NCI-H1105 treated with DMSO at 0.1 percent for 48 hours (cell line): Measurements from ENCODE around the gene S100A5.
A peak's percentile ranks its signal among the peaks of the same experiment; 100 is the strongest.
"Not testable (repeated sequence)": the region's sequence is repeated elsewhere in the genome, so short reads cannot be mapped to it uniquely, and the experiment has no call there.

Experiments
- DNase-seq: peaks from one replicate; lab custom pipeline; 2025; lab: John Stamatoyannopoulos, UW

The S100A5 gene, protein sequence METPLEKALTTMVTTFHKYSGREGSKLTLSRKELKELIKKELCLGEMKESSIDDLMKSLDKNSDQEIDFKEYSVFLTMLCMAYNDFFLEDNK

DNA sequence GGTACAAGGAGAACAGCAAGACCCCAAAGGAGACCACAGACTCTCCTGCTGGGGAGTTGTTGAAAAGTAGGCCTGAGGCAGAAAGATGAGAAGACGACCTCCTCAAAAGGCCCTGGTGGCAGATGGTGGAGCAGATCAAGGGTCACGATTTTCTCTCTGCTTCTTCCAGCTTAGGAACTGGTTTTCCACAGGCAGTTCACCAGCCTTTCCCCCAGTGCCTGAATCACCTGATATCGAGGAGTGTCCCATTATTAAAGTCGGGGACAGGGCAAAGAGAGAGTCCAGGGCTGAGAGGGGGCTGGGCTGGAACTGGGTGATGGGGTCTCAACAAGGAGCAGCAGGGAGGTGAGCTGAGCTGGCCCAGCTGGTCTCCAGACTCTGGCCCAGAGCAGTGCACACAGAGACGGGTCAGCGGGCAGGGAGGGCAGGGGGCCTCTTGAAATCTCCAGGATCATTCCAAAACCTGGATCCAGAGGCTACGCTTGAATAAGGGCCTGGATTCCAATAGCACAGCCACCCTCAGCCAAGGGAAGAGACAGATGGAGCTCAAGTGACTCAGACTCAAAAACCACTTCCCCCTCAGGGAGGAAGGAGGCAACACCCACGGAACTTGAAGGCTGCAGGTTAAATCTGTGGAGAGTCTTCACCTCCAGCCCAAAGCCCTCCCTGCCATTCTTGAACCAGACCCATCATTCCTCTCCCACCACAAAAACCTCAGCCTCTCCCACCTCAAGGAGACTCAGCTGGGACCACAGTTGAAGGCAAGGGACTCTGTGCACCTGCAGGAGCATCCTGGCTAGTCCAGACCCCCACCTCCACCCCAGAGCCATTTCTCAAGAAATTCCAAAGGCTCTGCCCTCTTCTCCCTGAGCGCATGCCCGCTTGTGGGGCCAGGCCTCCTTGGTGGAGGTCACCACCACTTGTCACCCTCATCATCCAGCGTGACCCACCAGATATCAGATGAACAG is at the start of gene S100A5:
Gene S100A5, minus strand, starts transcription at position 541 of the 968 bp plus-strand sequence. CDS start 743 bp downstream, outside the sequence.
- no peak for DNase-seq

DNA sequence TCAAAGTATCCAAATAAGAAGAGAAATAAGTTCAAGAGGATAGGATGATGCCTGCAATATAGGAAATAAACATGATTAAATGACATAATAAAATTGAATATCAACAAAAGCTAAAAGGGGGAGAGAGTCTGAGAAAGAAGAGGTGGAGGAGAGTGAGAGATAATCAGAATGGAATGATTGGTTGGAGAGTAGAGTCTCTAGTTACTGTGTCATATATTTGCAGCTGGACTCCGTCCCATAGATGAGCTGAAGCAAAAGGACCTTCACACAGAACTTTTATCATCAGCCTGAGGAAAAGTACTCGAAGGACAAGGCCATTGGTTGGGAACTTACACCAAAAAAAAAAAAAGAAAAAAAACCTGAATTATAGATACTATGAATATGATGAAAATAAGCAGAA is 47.7 kb upstream of the S100A5 start:
- no peak for DNase-seq

DNA sequence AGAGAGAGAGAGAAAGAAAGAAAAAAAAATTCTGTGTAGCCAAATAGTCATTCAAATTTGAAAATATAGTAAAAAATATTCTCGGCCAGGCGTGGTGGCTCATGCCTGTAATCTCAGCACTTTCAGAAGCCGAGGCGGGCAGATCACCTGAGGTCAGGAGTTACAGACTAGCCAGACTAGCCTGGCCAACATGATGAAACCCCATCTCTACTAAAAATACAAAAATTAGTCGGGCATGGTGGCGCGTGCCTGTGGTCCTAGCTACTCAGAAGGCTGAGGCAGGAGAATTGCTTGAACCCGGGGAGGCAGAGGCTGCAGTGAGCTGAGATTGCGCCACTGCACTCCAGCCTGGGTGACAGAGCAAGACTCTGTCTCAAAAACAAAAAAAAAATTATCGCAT is 47.3 kb upstream of the S100A5 start:
- DNase-seq, result not testable (repeated sequence)

DNA sequence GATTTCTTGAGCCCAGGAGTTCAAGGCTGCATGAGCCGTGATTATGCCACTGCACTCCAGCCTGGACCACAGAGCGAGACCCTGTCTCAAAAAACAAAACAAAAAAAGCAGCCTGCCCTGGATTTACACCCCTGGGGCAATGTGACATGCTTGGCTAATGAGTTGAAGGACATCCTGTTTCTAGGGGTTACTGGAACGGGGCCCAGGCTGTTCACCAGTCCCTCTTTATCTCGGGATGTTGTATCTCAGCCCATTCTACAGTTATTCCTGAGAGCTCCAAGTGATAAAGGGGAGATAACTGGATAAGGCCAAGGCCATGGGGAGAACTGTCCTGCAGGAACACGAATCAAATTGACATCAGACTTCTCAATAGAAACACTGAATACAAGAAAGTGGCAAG is 46.6 kb upstream of the S100A5 start:
- no peak for DNase-seq

DNA sequence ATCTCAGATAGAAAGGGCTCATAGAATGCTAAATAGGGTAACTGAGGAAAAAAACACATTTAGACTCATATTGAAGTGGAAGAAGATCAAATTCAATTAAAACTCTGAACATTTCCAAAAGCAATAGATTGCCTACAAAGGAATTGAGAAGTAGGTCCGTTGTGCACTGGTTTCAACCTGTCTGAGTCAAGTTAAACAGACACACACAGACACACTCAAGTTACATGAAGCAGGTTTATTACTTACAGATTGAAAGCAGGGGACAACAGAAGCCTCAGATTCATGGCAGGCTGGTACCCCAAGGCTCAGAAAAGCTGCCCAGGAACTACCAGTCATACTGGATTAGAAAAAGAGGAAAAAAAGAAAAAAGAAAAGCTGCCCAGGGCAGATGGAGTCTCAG is 45.6 kb upstream of the S100A5 start:
- no peak for DNase-seq

DNA sequence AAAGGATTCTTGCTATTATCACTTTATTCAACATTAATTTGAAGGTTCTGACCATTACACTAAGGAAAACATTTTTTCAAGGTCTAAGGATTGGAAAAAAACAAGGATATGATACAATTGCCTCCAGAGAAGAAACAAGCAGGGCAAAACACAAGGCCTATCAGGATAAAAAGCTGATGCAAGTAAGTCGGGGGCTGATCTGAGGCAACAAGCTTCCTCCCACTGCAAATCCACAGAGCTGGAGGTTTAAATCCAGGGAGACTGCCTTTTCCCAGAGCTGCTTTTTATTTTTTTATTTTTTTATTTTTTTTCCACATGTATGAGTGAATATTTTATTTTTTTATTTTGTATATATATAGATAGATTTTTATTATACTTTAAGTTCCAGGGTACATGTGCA is 44.3 kb upstream of the S100A5 start:
- DNase-seq, result no peak

DNA sequence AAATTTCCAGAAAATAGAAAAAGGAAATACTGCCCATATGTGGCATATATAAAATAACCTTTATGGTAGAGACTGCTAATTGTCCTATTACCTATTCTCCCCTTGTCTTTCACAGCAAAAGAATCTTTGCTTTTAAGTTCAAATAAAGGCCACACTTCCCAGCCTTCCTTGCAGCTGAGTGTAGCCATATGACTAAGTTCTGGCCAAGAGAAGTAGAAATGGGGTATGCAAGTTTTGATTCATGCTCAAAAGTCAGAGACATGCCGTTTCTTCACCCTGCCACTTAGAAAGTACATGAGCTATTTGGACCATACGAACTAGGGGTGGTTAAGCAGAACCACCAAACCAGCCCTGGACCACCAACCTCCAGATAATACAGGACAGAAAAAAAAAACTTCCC is 43.2 kb upstream of the S100A5 start:
- no peak for DNase-seq

DNA sequence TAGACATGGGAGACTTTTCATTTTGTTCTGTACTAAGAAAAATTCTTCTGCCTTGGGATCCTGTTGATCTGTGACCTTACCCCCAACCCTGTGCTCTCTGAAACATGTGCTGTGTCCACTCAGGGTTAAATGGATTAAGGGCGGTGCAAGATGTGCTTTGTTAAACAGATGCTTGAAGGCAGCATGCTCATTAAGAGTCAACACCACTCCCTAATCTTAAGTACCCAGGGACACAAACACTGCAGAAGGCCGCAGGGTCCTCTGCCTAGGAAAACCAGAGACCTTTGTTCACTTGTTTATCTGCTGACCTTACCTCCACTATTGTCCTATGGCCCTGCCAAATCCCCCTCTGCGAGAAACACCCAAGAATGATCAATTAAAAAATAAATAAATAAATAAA is 42.8 kb upstream of the S100A5 start:
- DNase-seq, result not testable (repeated sequence)

DNA sequence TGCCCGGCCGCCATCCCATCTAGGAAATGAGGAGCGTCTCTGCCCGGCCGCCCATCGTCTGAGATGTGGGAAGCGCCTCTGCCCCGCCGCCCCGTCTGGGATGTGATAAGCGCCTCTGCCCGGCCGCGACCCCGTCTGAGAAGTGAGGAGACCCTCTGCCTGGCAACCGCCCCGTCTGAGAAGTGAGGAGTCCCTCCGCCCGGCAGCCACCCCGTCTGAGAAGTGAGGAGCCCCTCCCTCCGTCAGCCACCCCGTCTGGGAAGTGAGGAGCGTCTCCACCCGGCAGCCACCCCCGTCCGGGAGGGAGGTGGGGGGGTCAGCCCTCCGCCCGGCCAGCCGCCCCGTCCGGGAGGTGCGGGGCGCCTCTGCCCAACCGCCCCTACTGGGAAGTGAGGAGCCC is 42.1 kb upstream of the S100A5 start:
- DNase-seq, result not testable (repeated sequence)

DNA sequence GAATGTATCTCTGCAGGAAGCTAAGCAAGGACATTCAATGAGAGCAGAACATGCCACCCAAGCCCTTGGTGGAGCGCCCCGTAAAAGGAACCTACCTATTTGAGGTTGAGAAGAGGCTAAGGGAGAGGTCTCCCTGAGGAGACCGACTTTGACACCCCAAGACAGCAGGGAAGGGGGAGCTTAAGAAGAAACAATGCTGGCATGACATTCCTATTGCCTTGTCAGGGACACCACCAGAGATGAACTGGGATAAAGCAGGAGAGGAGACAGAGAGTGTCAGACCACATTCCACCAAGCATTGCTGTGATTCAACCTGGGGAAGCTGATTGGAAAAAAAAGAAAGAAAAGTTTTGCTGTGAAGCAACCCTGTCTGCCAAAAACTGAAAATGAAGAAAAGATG is 38.2 kb upstream of the S100A5 start:
- no peak for DNase-seq

DNA sequence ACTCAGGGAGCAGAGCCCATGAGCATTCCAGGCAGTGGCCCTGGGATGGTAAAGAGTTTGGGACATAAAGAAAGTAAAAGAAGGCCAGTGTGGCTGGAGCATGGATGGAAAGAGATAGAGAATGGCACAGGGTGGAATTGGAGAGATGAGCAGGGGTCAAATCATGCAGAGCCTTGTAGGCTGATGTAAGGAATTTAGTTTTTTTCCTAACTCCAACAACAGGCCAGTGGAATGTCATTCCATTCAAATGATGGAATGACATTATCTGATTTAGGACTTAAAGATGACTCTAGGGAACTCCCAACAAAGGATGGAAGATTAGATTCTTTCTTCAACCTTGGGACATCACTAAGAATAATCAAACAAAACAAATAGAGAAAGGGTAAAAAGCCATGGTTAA is 37.8 kb upstream of the S100A5 start:
- no peak for DNase-seq

DNA sequence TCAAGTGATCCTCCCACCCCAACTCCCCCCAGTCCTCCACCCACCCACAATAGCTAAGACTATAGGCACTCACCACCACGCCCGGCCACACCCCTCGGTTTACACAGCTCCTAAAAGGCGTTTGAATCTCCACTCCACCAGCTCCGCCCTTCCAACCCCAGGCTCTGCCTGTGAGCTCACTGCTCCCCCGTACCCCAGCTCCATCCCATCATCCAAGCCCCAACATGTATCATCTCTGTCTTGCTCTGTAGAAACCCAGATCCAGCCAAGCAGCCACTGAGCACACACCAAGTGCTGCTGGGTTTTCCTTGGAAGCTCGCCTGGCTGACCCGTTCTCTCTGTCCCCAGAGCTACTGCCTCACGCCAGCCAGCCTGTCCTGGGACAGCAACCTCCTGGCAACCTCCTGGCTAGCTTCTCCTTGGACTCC is 36.9 kb upstream of the S100A5 start:
- no peak for DNase-seq

DNA sequence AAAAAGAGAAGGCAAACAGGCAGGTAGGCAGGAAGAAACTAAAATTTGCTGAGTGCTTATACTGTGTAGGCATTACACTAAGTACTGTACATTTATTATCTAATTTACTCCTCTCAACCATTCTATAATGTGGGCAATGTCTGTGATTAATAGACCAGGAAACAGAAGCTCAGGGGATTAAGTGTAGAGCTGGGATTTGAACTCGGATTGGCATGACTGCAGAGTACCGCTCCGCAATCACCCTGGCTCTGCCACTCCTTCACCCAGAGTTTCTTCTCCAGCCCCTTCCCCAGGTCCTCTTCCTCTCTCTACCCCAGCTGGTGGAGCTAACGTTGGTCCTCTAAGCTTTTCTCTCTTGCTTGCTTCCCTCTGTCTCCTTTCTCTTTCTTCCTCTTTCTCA is 36.4 kb upstream of the S100A5 start:
- no peak for DNase-seq

DNA sequence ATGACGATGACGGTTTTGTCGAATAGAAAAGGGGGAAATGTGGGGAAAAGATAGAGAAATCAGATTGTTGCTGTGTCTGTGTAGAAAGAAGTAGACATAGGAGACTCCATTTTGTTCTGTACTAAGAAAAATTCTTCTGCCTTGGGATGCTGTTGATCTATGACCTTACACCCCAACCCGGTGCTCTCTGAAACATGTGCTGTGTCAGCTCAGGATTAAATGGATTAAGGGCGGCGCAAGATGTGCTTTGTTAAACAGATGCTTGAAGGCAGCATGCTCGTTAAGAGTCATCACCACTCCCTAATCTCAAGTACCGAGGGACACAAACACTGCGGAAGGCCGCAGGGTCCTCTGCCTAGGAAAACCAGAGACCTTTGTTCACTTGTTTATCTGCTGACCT is 34.8 kb upstream of the S100A5 start:
- not testable (repeated sequence) for DNase-seq

DNA sequence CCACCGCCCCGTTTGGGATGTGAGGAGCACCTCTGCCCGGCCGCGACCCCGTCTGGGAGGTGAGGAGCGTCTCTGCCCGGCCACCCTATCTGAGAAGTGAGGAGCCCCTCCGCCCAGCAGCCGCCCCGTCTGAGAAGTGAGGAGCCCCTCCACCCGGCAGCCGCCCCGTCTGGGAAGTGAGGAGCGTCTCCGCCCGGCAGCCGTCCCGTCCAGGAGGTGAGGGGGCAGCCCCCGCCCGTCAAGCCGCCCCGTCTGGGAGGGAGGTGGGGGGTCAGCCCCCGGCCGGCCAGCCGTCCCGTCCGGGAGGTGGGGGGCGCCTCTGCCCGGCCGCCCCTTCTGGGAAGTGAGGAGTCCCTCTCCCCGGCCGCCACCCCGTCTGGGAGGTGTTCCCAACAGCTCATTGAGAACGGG is 34.4 kb upstream of the S100A5 start:
- not testable (repeated sequence) for DNase-seq

DNA sequence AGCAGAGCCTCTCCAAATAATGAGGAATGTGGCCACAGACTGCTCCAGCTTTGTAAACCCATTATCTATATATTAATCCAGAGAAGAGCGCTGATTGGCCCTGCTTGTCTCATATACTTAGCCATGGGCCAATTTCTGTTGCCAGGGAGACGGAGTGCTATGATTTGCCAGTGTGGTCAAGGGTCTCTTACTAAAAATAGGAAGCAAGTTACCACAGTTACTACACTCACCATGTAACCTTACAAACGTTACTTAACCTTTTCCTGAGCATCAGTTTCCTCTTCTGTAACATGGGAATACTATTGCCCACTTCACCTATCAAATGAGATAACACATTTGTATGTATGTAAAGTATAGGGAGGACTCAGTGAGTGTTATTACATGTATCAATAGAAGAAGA is 32.6 kb upstream of the S100A5 start:
- no peak for DNase-seq

DNA sequence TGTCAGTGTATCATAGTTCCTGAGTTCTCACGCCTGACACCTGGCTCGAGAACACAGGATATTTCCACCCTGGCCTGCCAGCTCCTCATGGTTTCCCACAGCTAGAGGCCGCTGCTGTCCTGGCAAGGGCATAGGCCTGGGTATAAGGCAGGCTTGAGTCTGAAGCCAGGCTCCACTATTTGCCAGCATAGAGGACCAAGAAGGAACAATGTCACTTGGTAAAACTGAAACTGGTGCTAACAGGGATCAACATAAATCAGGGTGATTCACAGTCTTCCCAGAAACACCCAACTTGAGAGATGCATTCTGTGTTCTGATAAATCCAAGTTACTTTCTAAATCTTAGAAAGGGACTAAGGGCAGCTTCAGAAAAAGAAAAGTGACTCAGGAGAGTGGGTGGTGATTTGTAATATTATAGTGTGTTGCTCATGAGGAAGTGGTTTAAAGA is 31.9 kb upstream of the S100A5 start:
- no peak for DNase-seq

DNA sequence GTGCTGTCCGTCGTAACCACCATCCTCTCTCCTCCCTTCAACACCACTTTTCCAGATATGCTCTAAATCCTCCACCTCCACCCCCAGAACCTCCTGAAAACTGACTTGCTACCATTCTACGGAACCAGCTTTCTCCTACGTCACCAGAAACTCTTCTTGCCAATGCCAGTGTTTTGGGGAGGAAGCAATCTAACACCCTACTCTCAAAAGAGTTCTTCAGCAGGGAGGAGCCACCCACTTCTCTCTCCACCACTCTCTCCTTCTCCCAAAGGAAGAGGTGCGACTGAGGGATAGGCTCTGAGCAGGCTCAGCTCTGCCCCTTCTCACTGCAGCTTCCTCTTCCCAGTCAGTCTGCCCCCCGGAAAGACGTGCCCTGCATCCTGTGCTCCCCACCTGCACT is 31.0 kb upstream of the S100A5 start:
- DNase-seq, result no peak

DNA sequence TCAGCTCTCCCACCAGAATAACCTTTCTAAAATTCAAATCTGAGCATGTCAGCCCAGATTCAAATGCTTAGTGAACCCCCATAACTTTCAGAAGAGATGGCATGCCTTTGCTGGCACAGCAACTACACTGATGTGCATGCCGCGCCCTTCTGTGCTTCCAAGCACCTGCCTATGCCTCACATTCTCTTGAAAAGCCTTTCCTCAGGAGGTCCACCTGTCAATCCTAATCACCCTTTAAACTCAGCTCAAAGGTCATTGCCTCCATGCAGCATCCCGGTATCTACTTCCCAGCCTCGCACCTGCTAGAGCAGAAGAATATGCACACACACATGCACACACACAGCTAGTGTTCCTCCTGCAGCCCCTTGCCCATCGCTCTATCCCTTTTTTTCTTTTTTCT is 30.1 kb upstream of the S100A5 start:
- no peak for DNase-seq

DNA sequence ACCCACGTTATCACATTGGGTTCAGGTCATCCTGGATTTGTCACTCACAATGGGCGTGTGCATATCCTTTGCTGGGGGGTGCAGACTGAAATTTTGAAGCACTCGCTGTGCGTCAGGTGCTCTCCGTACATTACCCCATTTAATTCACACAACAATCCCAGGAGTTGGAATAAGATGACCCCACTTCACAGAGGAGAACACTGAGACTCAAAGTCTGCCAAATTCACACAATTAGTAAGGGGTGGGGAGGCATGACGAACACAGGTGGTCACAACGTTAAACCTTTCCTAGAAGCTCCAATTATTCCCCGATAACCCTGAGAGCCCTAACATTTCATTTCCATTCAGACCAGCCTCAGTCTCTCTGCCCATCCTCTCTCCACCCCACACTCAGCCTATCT is 28.7 kb upstream of the S100A5 start:
- DNase-seq, result no peak

DNA sequence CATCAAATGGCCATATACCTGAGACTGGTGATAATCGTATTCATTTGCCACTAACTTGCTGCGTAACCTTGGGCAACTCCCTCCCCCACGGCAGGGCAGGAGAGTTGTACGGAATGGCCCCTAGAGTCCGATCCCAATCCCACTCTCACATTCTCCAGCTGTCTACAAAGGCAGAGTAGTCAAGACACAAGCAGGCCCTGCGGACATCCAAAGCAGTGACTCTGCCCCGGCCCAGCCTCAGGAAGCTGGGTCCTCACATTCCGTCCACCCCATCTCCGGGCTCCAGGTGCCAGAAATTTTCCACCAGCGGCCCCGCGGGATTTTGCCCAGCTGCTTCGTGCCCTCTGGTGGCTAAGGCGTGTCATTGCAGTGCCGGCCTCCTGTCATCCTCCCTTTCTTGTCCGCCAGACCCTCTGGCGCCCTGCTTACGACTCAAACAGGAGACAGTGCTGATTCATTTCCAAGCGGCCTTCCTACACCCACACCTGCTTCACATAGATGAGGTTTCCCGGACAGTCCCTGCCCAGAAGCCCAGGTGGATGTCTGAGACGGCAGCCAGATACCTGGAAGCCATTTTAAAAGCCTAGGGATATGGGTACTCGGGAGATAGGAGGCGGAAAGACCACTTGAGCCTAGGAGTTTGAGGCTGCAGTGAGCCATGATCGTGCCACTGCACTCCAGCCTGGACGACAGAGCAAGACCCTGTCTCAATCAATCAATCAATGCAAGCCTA is 27.8 kb upstream of the S100A5 start:
- peak; percentile 93 for DNase-seq

DNA sequence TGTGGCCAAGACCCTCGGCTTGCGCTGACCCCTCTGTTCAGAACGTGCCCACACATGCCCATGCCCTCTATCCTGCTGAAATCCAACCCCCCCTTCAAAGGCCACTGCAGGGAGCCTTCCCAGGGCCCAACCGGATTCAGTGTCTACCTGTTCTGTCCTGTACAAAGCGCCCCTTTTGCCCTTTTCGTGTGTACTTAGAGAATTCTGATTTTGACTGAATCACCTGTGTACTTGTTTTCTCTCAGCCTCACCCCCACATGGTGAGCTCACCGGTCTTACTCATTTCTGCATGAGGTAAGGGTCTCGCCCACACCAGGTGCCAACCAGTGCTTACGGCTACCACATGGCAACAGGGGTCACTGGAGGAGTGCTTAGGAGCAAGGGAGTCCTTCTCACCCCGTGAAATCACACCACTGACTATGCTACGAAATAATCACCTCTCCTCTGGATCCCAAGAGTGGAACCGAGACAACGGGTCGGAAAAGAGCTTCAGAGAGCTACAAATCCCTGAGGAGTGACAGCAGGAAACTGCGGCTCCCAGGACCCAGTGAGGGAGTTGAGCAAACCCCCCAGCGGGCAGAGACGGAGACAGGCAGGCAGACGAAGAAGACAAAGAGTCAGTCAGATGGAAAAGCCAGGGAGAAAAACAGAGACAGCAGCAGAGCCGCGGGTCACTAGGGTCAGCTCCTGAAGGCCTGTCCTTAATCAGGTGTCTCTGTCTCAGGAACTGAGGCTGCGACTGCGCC is 27.1 kb upstream of the S100A5 start:
- DNase-seq, result no peak
